Measurements from ENCODE around the gene KRTAP20-2. TPM values are rescaled to one million over a fixed set of nuclear protein-coding genes. Genes with fewer than 3 reads are reported as not detected.

The KRTAP20-2 gene
- polyA plus RNA-seq, 1 donor, result not detected

- no peak within 1 kb of the TSS for H3K4me3 ChIP-seq (ENCODE audit: low read length)
- H3K9me3 ChIP-seq (ENCODE audit: control insufficient read depth, low read depth, low read length), result no peaks in the 10 kb centered on the region
- no peaks in the 10 kb centered on the region for H3K36me3 ChIP-seq (ENCODE audit: control insufficient read depth, insufficient read depth, low read length)
- DNase-seq, result no peak
- H3K4me1 ChIP-seq (ENCODE audit: control insufficient read depth, insufficient read depth, low read length), result no peaks in the 10 kb centered on the region
- no peak within 1 kb of the TSS for H3K27ac ChIP-seq (ENCODE audit: low read length)
- no peaks in the 10 kb centered on the region for H3K27me3 ChIP-seq (ENCODE audit: control insufficient read depth, insufficient read depth, low read length)
- WGBS (ENCODE audit: insufficient coverage, low lambda C conversion rate), result 100% methylated on average over 1 of the region's 3 CpGs
These were observed 14.5 kb upstream of the KRTAP20-2 start, which contains the start of gene KRTAP20-4 for GRCh38 chr21:30620522-30620921. KRTAP20-4 (plus strand) TSS chr21:30620627.

- no peaks in the 10 kb centered on the region for H3K36me3 ChIP-seq (ENCODE audit: control insufficient read depth, insufficient read depth, low read length)
- no peaks in the 10 kb centered on the region for H3K4me1 ChIP-seq (ENCODE audit: control insufficient read depth, insufficient read depth, low read length)
- WGBS (ENCODE audit: insufficient coverage, low lambda C conversion rate), result no CpG with 5 or more reads among the region's 3 CpGs
- H3K27ac ChIP-seq (ENCODE audit: low read length), result no peak overlapping the region
- no peaks in the 10 kb centered on the region for H3K9me3 ChIP-seq (ENCODE audit: control insufficient read depth, low read depth, low read length)
- no peak overlapping the region for H3K4me3 ChIP-seq (ENCODE audit: low read length)
- H3K27me3 ChIP-seq (ENCODE audit: control insufficient read depth, insufficient read depth, low read length), result no peaks in the 10 kb centered on the region
- DNase-seq, result no peak
These were observed 11.6 kb upstream of the KRTAP20-2 start for GRCh38 chr21:30623362-30623761.

DNA sequence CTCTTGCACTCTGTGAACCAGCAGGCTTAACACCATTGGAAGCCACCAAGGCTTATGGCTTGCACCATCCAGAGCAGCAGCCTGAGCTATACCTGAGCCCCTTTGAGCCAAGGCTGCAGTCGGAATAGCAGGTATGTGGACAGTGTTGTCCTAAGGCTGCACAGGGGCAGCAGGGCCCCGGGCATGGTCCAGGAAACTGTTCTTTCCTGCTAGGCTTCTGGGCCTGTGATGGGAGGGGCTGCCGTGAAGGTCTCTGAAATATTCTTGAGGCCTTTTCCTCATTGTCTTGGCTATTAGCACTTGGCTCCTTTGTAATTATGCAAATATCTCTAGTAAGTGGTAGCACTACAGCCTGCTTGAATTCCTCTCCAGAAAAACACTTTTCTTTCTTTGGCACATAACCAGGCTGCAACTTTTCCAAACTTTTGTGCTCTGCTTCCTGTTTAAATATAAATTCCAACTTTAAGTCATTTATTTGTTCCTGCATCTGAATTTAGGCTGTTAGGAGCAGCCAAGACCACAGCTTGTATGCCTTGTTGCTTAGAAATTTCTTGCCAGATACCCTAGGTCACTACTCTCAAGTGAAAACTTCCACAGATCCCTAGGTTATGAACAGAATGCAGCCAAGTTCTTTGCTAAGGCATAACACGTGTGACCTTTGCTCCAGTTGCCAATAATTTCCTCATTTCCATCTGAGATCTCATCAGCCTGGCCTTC, 9.4 kb upstream of the KRTAP20-2 start:
- Histone ChIP-seq H3K4me3 (ENCODE audit: low read length) (no peak overlapping the region), H3K4me1 (ENCODE audit: control insufficient read depth, insufficient read depth, low read length) (no peaks in the 10 kb centered on the region), H3K27ac (ENCODE audit: low read length) (no peak overlapping the region), H3K36me3 (ENCODE audit: control insufficient read depth, insufficient read depth, low read length) (no peaks in the 10 kb centered on the region), H3K9me3 (ENCODE audit: control insufficient read depth, low read depth, low read length) (no peaks in the 10 kb centered on the region), H3K27me3 (ENCODE audit: control insufficient read depth, insufficient read depth, low read length) (no peaks in the 10 kb centered on the region)
- no peak for DNase-seq
- WGBS (ENCODE audit: insufficient coverage, low lambda C conversion rate), result 80% methylated on average over 1 of the region's 4 CpGs

DNA sequence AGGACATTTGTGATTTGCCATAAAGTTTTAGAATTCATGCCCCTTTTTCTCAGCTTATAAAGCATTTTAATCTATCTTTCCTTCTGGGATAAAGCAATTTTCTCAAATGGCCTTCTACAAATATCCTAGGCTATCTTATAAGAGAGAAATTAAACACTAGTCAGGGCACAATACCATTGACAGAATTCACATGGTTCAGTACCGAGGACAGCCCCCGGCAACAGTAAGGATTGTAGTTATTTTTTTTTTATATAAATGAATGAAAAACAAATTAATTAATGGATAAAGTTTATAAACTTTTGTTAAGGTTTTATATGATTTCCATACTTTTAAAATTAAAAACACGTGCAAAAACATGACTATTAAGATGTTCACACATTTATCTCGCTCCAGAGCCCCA, 6.9 kb upstream of the KRTAP20-2 start:
- WGBS (ENCODE audit: insufficient coverage, low lambda C conversion rate), result 100% methylated on average over 2 of the region's 4 CpGs
- Histone ChIP-seq H3K4me1 (ENCODE audit: control insufficient read depth, insufficient read depth, low read length) (no peaks in the 10 kb centered on the region), H3K27me3 (ENCODE audit: control insufficient read depth, insufficient read depth, low read length) (no peaks in the 10 kb centered on the region), H3K4me3 (ENCODE audit: low read length) (no peak overlapping the region), H3K27ac (ENCODE audit: low read length) (no peak overlapping the region), H3K36me3 (ENCODE audit: control insufficient read depth, insufficient read depth, low read length) (no peaks in the 10 kb centered on the region), H3K9me3 (ENCODE audit: control insufficient read depth, low read depth, low read length) (no peaks in the 10 kb centered on the region)
- DNase-seq, result no peak

DNA sequence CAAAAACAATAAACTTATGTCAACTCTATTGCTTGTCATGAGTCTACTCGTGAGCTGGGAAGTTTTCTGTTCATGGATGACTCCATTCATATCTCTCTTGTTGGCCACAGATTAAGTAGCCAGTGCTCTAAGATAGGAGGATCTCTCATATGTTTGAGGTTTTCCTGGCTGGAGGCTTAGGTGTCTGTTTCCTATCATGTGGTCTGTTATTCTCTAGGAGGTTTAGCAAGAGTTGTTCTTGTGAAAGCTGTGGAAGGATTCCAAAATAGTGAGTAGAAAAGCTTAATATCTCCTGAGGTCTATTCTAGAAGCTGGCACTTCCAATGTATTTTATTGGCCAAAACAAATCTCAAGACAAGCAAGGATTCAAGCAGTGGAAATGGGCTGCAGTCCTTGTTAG, 5.8 kb upstream of the KRTAP20-2 start:
- H3K9me3 ChIP-seq (ENCODE audit: control insufficient read depth, low read depth, low read length), result no peaks in the 10 kb centered on the region
- H3K36me3 ChIP-seq (ENCODE audit: control insufficient read depth, insufficient read depth, low read length), result no peaks in the 10 kb centered on the region
- no peak for DNase-seq
- no peak overlapping the region for H3K4me3 ChIP-seq (ENCODE audit: low read length)
- H3K27me3 ChIP-seq (ENCODE audit: control insufficient read depth, insufficient read depth, low read length), result no peaks in the 10 kb centered on the region
- H3K27ac ChIP-seq (ENCODE audit: low read length), result no peak overlapping the region
- WGBS (ENCODE audit: insufficient coverage, low lambda C conversion rate), result no CpG with 5 or more reads among the region's 1 CpG
- H3K4me1 ChIP-seq (ENCODE audit: control insufficient read depth, insufficient read depth, low read length), result no peaks in the 10 kb centered on the region

DNA sequence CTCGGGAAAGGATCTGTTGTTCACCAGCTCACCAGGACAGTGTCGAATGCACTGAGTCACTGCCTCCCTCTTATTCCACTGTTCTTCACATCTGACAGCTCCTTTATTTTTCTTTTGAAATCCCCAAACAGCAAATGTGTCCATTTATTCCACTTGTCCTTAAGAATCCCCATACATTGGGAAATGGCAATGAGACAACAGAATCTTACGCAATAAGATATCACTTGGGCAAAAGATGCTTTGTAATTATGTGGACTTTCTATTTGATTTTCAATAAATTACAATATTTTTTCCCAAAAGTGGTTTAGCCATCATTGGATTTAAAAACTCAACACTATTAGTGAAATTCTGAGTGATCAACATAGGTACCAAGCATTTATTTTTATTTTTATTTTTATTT, 3.7 kb downstream of the KRTAP20-2 start:
- DNase-seq, result no peak
- Histone ChIP-seq H3K4me1 (ENCODE audit: control insufficient read depth, insufficient read depth, low read length) (no peaks in the 10 kb centered on the region), H3K27me3 (ENCODE audit: control insufficient read depth, insufficient read depth, low read length) (no peaks in the 10 kb centered on the region), H3K9me3 (ENCODE audit: control insufficient read depth, low read depth, low read length) (no peaks in the 10 kb centered on the region), H3K4me3 (ENCODE audit: low read length) (no peak overlapping the region), H3K27ac (ENCODE audit: low read length) (no peak overlapping the region), H3K36me3 (ENCODE audit: control insufficient read depth, insufficient read depth, low read length) (no peaks in the 10 kb centered on the region)
- 100% methylated on average over 2 of the region's 3 CpGs for WGBS (ENCODE audit: insufficient coverage, low lambda C conversion rate)

DNA sequence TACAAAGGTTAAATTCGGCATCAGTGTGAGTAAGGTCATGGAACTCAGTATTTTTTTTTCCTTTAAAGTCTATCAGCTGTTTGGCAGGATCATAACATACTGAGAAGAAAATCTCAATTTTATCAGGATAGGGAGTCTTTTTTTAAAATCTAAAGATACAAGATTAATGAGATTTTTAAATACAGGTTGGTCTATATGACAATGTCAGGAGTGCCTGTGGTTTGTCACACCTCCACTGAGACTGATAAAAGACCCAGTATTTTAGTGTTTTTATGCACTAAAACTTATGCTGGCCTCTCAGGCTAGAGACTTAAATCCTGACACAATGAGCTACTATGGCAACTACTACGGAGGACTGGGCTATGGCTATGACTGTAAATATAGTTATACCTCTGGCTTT, 7.6 kb downstream of the KRTAP20-2 start, which contains the start of gene KRTAP20-3:
Gene KRTAP20-3 (plus strand): TSS at position 301 of the 400 bp plus-strand sequence.
- Histone ChIP-seq H3K4me1 (ENCODE audit: control insufficient read depth, insufficient read depth, low read length) (no peaks in the 10 kb centered on the region), H3K4me3 (ENCODE audit: low read length) (no peak within 1 kb of the TSS), H3K27ac (ENCODE audit: low read length) (no peak within 1 kb of the TSS), H3K9me3 (ENCODE audit: control insufficient read depth, low read depth, low read length) (no peaks in the 10 kb centered on the region), H3K27me3 (ENCODE audit: control insufficient read depth, insufficient read depth, low read length) (no peaks in the 10 kb centered on the region), H3K36me3 (ENCODE audit: control insufficient read depth, insufficient read depth, low read length) (no peaks in the 10 kb centered on the region)
- no CpG with 5 or more reads among the region's 2 CpGs for WGBS (ENCODE audit: insufficient coverage, low lambda C conversion rate)
- no peak for DNase-seq

DNA sequence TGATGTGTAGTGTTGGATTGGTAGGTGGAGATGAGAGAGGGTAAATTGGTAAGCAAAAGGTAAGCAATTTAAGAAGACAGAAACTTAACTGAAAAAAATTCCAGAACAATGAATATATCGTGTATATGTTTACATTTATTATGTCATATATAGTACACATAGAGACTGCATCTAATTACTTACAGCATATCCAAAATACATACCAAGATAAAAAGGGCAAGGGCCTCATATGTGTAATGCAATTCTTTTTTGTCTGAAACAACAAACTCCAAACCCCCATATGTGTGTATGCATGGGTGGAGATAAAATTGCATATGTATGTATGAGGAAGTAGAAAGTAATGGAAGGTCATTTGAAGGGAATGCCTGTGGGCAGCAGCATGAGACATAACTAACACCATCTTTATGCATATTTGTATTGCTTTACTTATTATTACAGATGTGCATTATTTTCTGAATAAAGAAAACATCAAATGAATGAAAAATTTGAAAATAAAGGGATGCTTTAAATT, 12.0 kb downstream of the KRTAP20-2 start:
- Histone ChIP-seq H3K27me3 (ENCODE audit: control insufficient read depth, insufficient read depth, low read length) (no peaks in the 10 kb centered on the region), H3K4me3 (ENCODE audit: low read length) (no peak overlapping the region), H3K36me3 (ENCODE audit: control insufficient read depth, insufficient read depth, low read length) (no peaks in the 10 kb centered on the region), H3K9me3 (ENCODE audit: control insufficient read depth, low read depth, low read length) (no peaks in the 10 kb centered on the region), H3K4me1 (ENCODE audit: control insufficient read depth, insufficient read depth, low read length) (no peaks in the 10 kb centered on the region), H3K27ac (ENCODE audit: low read length) (no peak overlapping the region)
- no peak for DNase-seq
- WGBS (ENCODE audit: insufficient coverage, low lambda C conversion rate), result no CpG with 5 or more reads among the region's 1 CpG

- Histone ChIP-seq H3K4me3 (ENCODE audit: low read length) (no peak overlapping the region), H3K36me3 (ENCODE audit: control insufficient read depth, insufficient read depth, low read length) (no peaks in the 10 kb centered on the region), H3K27ac (ENCODE audit: low read length) (no peak overlapping the region), H3K4me1 (ENCODE audit: control insufficient read depth, insufficient read depth, low read length) (no peaks in the 10 kb centered on the region), H3K27me3 (ENCODE audit: control insufficient read depth, insufficient read depth, low read length) (no peaks in the 10 kb centered on the region), H3K9me3 (ENCODE audit: control insufficient read depth, low read depth, low read length) (no peaks in the 10 kb centered on the region)
- DNase-seq, result no peak
These were observed 17.9 kb downstream of the KRTAP20-2 start for GRCh38 chr21:30652891-30653290.

- no CpG with 5 or more reads among the region's 1 CpG for WGBS (ENCODE audit: insufficient coverage, low lambda C conversion rate)
- no peak overlapping the region for H3K4me3 ChIP-seq (ENCODE audit: low read length)
- H3K36me3 ChIP-seq (ENCODE audit: control insufficient read depth, insufficient read depth, low read length), result no peaks in the 10 kb centered on the region
- no peaks in the 10 kb centered on the region for H3K27me3 ChIP-seq (ENCODE audit: control insufficient read depth, insufficient read depth, low read length)
- DNase-seq, result no peak
- no peaks in the 10 kb centered on the region for H3K4me1 ChIP-seq (ENCODE audit: control insufficient read depth, insufficient read depth, low read length)
- no peak overlapping the region for H3K27ac ChIP-seq (ENCODE audit: low read length)
- no peaks in the 10 kb centered on the region for H3K9me3 ChIP-seq (ENCODE audit: control insufficient read depth, low read depth, low read length)
These were observed 33.8 kb downstream of the KRTAP20-2 start for GRCh38 chr21:30668776-30669175.
